SK-N-SH treated with all-trans-retinoic acid at 6 μM for 48 hours (cell line): ENCODE measurements around the gene CNTNAP1.

ENCODE experiments used
- ARNTL ChIP-seq: fragments of 450-650 bp; formaldehyde crosslinking; IDR thresholded peaks from 2 replicates; pipeline ENCODE4 v1.5.0; 2020; ENCODE audit warnings: low read depth, mild to moderate bottlenecking, moderate library complexity, borderline replicate concordance
- ESRRG ChIP-seq: fragments of 250-450 bp; sonication (Bioruptor Pico); IDR thresholded peaks from 2 replicates; pipeline ENCODE4 v1.6.1; 2021; ENCODE audit warnings: mild to moderate bottlenecking
- GLIS3 ChIP-seq: fragments of 250-450 bp; sonication (Bioruptor Pico); IDR thresholded peaks from 2 replicates; pipeline ENCODE4 v1.5.0; 2020; ENCODE audit warnings: mild to moderate bottlenecking, moderate library complexity
- OSR1 ChIP-seq: fragments of 250-450 bp; sonication (Bioruptor Pico); IDR thresholded peaks from 2 replicates; pipeline ENCODE4 v1.8.0; 2022; ENCODE audit warnings: moderate library complexity, mild to moderate bottlenecking, inconsistent platforms
- RARB ChIP-seq: fragments of 250-450 bp; sonication (Bioruptor Pico); IDR thresholded peaks from 2 replicates; pipeline ENCODE4 v1.8.0; 2021; ENCODE audit warnings: mild to moderate bottlenecking, moderate library complexity
- ZFP3 ChIP-seq: fragments of 250-450 bp; sonication (Bioruptor Pico); IDR thresholded peaks from 2 replicates; pipeline ENCODE4 v1.5.0; 2020; ENCODE audit warnings: mild to moderate bottlenecking, moderate library complexity
- ZFP30 ChIP-seq: fragments of 450-650 bp; formaldehyde crosslinking; IDR thresholded peaks from 2 replicates; pipeline ENCODE4 v1.5.0; 2022; ENCODE audit warnings: mild to moderate bottlenecking, moderate library complexity
- TF ChIP-seq, protein P1 (sequence below): fragments of 250-450 bp; sonication (Bioruptor Pico); IDR thresholded peaks from 2 replicates; pipeline ENCODE4 v1.5.0; 2020; ENCODE audit warnings: mild to moderate bottlenecking, moderate library complexity

DNA sequence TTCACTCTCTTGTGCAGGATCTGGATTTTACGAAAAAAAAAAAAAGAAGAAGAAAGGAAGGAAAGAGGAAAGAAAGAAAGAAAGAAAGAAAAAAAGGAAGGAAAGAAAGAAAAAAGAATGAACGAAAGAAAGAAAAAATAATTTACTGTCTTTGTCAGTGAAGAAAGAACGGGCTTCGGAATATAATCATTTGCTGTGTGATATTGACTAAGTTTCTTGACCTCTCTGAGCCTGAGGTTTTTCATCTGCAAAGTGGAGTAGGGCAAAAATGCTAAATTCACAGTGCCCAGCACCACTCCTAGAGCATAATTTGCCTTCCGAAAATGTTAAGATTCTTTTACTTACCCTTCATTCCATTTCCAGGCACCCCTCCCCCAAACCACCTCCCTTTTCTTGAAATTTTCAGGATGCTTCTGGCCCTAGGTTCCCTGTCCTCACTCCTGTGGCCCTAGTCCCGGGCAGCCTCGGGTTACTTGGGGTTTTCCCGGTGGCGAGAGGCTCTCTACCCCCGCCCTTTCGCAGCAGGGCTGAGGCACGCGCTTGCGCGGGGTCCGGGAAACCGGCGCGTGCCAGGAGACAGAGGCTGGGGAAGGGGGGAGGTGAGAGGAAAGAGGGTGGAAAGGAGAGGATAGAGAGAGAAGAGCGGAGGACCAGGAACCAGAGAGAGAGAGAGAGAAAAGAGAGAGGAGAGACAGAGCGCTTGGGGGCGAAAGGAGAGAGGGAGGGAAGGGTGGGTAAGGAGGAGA lies at the start of gene CNTNAP1:
- TF ChIP-seq RARB (no peak), ZFP30 (CRISPR knock-in tag) (no peak), OSR1 (CRISPR knock-in tag) (no peak), ARNTL (CRISPR knock-in tag) (no peak), GLIS3 (CRISPR knock-in tag) (no peak), ZFP3 (CRISPR knock-in tag) (no peak), ESRRG (CRISPR knock-in tag) (no peak)
- TF ChIP-seq, protein P1, sequence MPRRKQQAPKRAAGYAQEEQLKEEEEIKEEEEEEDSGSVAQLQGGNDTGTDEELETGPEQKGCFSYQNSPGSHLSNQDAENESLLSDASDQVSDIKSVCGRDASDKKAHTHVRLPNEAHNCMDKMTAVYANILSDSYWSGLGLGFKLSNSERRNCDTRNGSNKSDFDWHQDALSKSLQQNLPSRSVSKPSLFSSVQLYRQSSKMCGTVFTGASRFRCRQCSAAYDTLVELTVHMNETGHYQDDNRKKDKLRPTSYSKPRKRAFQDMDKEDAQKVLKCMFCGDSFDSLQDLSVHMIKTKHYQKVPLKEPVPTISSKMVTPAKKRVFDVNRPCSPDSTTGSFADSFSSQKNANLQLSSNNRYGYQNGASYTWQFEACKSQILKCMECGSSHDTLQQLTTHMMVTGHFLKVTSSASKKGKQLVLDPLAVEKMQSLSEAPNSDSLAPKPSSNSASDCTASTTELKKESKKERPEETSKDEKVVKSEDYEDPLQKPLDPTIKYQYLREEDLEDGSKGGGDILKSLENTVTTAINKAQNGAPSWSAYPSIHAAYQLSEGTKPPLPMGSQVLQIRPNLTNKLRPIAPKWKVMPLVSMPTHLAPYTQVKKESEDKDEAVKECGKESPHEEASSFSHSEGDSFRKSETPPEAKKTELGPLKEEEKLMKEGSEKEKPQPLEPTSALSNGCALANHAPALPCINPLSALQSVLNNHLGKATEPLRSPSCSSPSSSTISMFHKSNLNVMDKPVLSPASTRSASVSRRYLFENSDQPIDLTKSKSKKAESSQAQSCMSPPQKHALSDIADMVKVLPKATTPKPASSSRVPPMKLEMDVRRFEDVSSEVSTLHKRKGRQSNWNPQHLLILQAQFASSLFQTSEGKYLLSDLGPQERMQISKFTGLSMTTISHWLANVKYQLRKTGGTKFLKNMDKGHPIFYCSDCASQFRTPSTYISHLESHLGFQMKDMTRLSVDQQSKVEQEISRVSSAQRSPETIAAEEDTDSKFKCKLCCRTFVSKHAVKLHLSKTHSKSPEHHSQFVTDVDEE (CRISPR knock-in tag), result no peak
